GM12878 (cell line): Measurements from ENCODE around the gene CLNK. TPM values are rescaled to one million over a fixed set of nuclear protein-coding genes. Genes with fewer than 3 reads are reported as not detected.

Source experiments
- ATAC-seq: fragments of 200-7000 bp; cut with Tn5 transposase; 3 replicates; pipeline ENCODE4 v1.9.1; 2020; ENCODE audit warnings: mild to moderate bottlenecking, moderate library complexity
- BruUV-seq: library from RNA; stranded (reverse); fragments of 400-500 nt; replicated peaks from 2 replicates; lab custom pipeline; 2021; lab: Mats Ljungman, UMichigan
- CTCF ChIA-PET: fragments of 300-600 bp; sonication (Branson Sonifier 250); formaldehyde crosslinking; extraction: SDS; loops from one replicate; lab custom pipeline; 2021; ENCODE audit warnings: inconsistent platforms; lab: Yijun Ruan, JAX
- POLR2A ChIA-PET: fragments of 350-600 bp; formaldehyde crosslinking; extraction: SDS; loops from one replicate; lab custom pipeline; 2021; ENCODE audit warnings: inconsistent platforms; lab: Charles Lee
- RAD21 ChIA-PET: fragments of 300-600 bp; sonication (Branson Sonifier 250); formaldehyde crosslinking; loops from one replicate; lab custom pipeline; 2023; ENCODE audit warnings: antibody characterized with exemption; ENCODE audit not compliant: unreplicated experiment; lab: Charles Lee
- SMC1A ChIA-PET: fragments of 300-600 bp; sonication (Branson Sonifier 250); formaldehyde crosslinking; loops from one replicate; lab custom pipeline; 2023; ENCODE audit not compliant: unreplicated experiment, uncharacterized antibody; lab: Charles Lee
- DNase-seq: peaks from one replicate; pipeline ENCODE4 v3.0.0-alpha.2; 2011; ENCODE audit warnings: low read depth, low spot score
- FAIRE-seq: peaks from 3 replicates; lab custom pipeline; 2011; peaks lifted over from hg19 to GRCh38; lab: Jason Lieb, UNC
- H2AFZ ChIP-seq: 2 replicates; pipeline ENCODE4 v1.6.0; 2011; ENCODE audit warnings: low read depth, low read length, control low read depth; ENCODE audit not compliant: control insufficient read depth
- H3K27ac ChIP-seq: 2 replicates; pipeline ENCODE4 v1.5.1; 2011; ENCODE audit warnings: control low read depth; ENCODE audit not compliant: control insufficient read depth, insufficient read depth
- H3K27me3 ChIP-seq, 2 experiments: replicated peaks in 1 of 2; 2 replicates each; pipeline versions ENCODE4 v1.6.0 to v1.6.1; 2011; ENCODE audit warnings: low read length in 1 of 2; ENCODE audit not compliant: control insufficient read depth in 2 of 2, insufficient read depth in 2 of 2
- H3K36me3 ChIP-seq, 2 experiments: 2 replicates each; pipeline ENCODE4 v1.5.1; 2011; ENCODE audit warnings: low read length in 1 of 2; ENCODE audit not compliant: control insufficient read depth in 2 of 2, insufficient read depth in 2 of 2
- H3K4me1 ChIP-seq: 2 replicates; pipeline ENCODE4 v1.6.1; 2011; ENCODE audit warnings: mild to moderate bottlenecking, low read length, moderate library complexity, mixed read lengths; ENCODE audit not compliant: control insufficient read depth, insufficient read depth
- H3K4me2 ChIP-seq: 2 replicates; pipeline ENCODE4 v1.6.0; 2011; ENCODE audit warnings: control low read depth; ENCODE audit not compliant: control insufficient read depth, insufficient read depth
- H3K4me3 ChIP-seq: fragments of 200-600 bp; sonication (generic); 2 replicates; pipeline ENCODE4 v1.5.1; 2016
- H3K79me2 ChIP-seq: 2 replicates; pipeline ENCODE4 v1.6.0; 2011; ENCODE audit warnings: low read length; ENCODE audit not compliant: control insufficient read depth, insufficient read depth
- H3K9ac ChIP-seq: 2 replicates; pipeline ENCODE4 v1.8.0; 2011; ENCODE audit warnings: low read length, control low read depth, mixed read lengths; ENCODE audit not compliant: control insufficient read depth, insufficient read depth
- H3K9me3 ChIP-seq: replicated peaks from 3 replicates; pipeline ENCODE4 v1.5.1; 2011; ENCODE audit warnings: mild to moderate bottlenecking, low read length; ENCODE audit not compliant: control insufficient read depth, insufficient read depth
- H4K20me1 ChIP-seq: 2 replicates; pipeline ENCODE4 v1.6.0; 2011; ENCODE audit not compliant: control insufficient read depth, insufficient read depth
- ETV6 ChIP-seq, 2 experiments: fragments of 450-650 bp in 1 of 2; IDR thresholded peaks in 1 of 2; conservative IDR thresholded peaks in 1 of 2; 2 replicates each; pipeline ENCODE4 v1.6.1; 2014; ENCODE audit warnings: antibody characterized with exemption in 1 of 2, borderline replicate concordance in 1 of 2, low read depth in 1 of 2, mild to moderate bottlenecking in 1 of 2, moderate library complexity in 1 of 2
- KDM1A ChIP-seq: fragments of 200-600 bp; sonication (generic); IDR thresholded peaks from 2 replicates; pipeline ENCODE4 v1.6.1; 2016; ENCODE audit warnings: borderline replicate concordance
- NFXL1 ChIP-seq: fragments of 450-650 bp; IDR thresholded peaks from 2 replicates; pipeline ENCODE4 v1.6.1; 2017; ENCODE audit warnings: antibody characterized with exemption, mild to moderate bottlenecking, borderline replicate concordance
- POLR2AphosphoS5 ChIP-seq: IDR thresholded peaks from 2 replicates; pipeline ENCODE4 v1.6.1; 2011; ENCODE audit warnings: mild to moderate bottlenecking, low read length, inconsistent platforms
- RCOR1 ChIP-seq: conservative IDR thresholded peaks from 2 replicates; pipeline ENCODE4 v1.6.1; 2012; ENCODE audit warnings: low read depth, low read length, improper control_type of control experiment
- RUNX3 ChIP-seq: IDR thresholded peaks from 2 replicates; pipeline ENCODE4 v1.6.1; 2012; ENCODE audit warnings: low read length, inconsistent platforms
- SP1 ChIP-seq: IDR thresholded peaks from one replicate; pipeline ENCODE4 v1.6.1; 2011; ENCODE audit warnings: low read depth, low read length
- WGBS: methylation state at CpG from one replicate; pipeline ENCODE4 v1.1.6; 2016; ENCODE audit warnings: low lambda C conversion rate; ENCODE audit not compliant: insufficient replicate concordance, insufficient coverage; ENCODE audit errors: missing lambda C conversion rate; 5-methylcytosine and 5-hydroxymethylcytosine counted together
- in situ Hi-C: fragments of 300-500 bp; cut with MboI; formaldehyde crosslinking; loops from 9 replicates; pipeline ENCODE4 v1.14.3; 2018; ENCODE audit warnings: mixed read lengths
- intact Hi-C: fragments of 100-400 bp; cut with micrococcal nuclease; formaldehyde crosslinking; loops from one replicate; pipeline ENCODE4 v1.14.2; 2022; ENCODE audit not compliant: unreplicated experiment
- polyA plus RNA-seq, 11 experiments: library from polyadenylated mRNA; depleted of rRNA in 4 of 11; unstranded in 6 of 11; stranded (reverse) in 5 of 11; fragments of >200 nt; fragmentation: Nextera tagmentation in 4 of 11; fragmentation: Illumina TruSeq in 1 of 11; extraction: Ambion mirVana in 4 of 11; extraction: Trizol in 1 of 11; gene quantifications; 1 replicate in 1 of 11; 2 replicates in 10 of 11; pipeline versions ENCODE4 v1.2.1 to v1.2.3, GENCODE V29; 2011 to 2016; ENCODE audit warnings: inconsistent platforms in 2 of 11, missing spikeins in 2 of 11, low read depth in 1 of 11
- total RNA-seq, 4 experiments: library from RNA; depleted of rRNA in 3 of 4; stranded (reverse); fragments of >200 nt in 3 of 4; fragmentation: Illumina TruSeq in 1 of 4; extraction: Trizol in 1 of 4; gene quantifications; 2 replicates each; pipeline versions ENCODE4 v1.2.1 to v1.2.3, GENCODE V29; 2013 to 2021
- TF ChIP-seq, protein P1 (sequence below): IDR thresholded peaks from 2 replicates; pipeline ENCODE4 v1.6.1; 2012; ENCODE audit warnings: low read length, inconsistent platforms

Gene CLNK
- total and polyA plus RNA-seq, 10 of the 15 experiments (the other 5 are each of a cell fraction or from before 2014, with no cell fraction given): 2.1 to 14.3 (median 2.7) TPM

DNA sequence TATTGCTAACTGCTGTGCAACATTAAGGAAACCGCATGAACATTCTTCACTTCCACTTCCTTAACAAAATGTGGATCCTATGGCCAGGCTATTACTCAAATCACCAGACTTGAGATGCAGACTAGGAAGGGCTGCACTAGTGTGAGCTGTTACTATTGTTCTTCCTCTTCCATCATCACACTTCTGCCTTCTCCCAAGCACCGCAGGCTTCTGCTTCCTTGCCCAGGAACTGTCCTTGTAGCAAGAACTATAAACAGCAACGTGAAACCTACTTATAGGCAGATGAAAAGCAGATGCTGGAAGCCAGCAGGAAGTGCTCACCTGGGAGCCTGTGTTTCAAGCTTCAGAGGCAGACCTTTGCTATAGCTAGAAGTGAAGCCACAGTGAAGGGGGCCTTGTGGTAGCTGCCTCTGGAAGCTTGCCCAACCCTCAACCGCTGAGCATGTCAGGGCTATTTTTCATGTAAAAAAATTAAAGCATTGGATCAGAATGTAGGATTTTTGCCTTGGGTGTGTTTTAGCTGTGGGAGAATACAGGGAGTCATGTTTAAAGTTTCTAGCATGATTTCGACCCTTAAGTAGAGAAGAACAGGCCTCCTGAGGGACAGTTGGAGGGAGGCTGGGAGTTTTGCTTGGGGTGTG lies 43.9 kb downstream of the CLNK start:
- POLR2A ChIA-PET: no interaction called here
- Histone ChIP-seq H3K9me3 (peaks cover 14% of the 10 kb centered on the region; the same call in 2 of the 3 replicates), H3K79me2 (no peaks in the 10 kb centered on the region), H3K36me3 (no peaks in the 10 kb centered on the region), H3K27me3 (no peaks in the 10 kb centered on the region), H2AFZ (no peak overlapping the region), H3K9ac (no peak overlapping the region), H3K4me1 (peaks cover 3% of the 10 kb centered on the region), H3K4me2 (no peak overlapping the region), H3K27ac (peak overlapping the region; percentile 13; the same call in 1 of the 2 replicates), H4K20me1 (no peaks in the 10 kb centered on the region), H3K4me3 (no peak overlapping the region)
- DNase-seq (no peak), FAIRE-seq (no peak), ATAC-seq (no peak)
- in situ Hi-C loops: no loop called here
- CTCF ChIA-PET: no interaction called here
- SMC1A ChIA-PET: interaction anchor here (1.0 to 2.4 kb wide), 4 partner anchors 14 to 50 kb away, joined by 3 to 8 read pairs (median 5); no protein-coding TSS in a partner anchor
- TF ChIP-seq SP1: no peak
- TF ChIP-seq POLR2AphosphoS5: no peak
- TF ChIP-seq RCOR1: no peak
- TF ChIP-seq, protein P1, sequence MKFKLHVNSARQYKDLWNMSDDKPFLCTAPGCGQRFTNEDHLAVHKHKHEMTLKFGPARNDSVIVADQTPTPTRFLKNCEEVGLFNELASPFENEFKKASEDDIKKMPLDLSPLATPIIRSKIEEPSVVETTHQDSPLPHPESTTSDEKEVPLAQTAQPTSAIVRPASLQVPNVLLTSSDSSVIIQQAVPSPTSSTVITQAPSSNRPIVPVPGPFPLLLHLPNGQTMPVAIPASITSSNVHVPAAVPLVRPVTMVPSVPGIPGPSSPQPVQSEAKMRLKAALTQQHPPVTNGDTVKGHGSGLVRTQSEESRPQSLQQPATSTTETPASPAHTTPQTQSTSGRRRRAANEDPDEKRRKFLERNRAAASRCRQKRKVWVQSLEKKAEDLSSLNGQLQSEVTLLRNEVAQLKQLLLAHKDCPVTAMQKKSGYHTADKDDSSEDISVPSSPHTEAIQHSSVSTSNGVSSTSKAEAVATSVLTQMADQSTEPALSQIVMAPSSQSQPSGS: peak; percentile 19; the same call in 1 of the 2 replicates
- TF ChIP-seq NFXL1: no peak
- no peak for TF ChIP-seq KDM1A
- peak in 1 of 2 experiments; percentile 55; a peak in 1 of 4 replicates for TF ChIP-seq ETV6 (conservative IDR thresholded peaks at IDR 0.05 in 1 of 2, IDR thresholded peaks at IDR 0.05 in 1 of 2; ENCODE audit: borderline replicate concordance in 1 of 2, low read depth in 1 of 2)
- TF ChIP-seq RUNX3: peak; percentile 8
- intact Hi-C loops: no loop called here
- no TSS peak for BruUV-seq
- RAD21 ChIA-PET: interaction anchor here (1.0 to 1.1 kb wide), 2 partner anchors 33 to 35 kb away, joined by 3 read pairs; no protein-coding TSS in a partner anchor
- 65% methylated on average over 5 of the region's 5 CpGs for WGBS
